Breast epithelium (tissue), 3 donors: ENCODE results near the gene PDGFB.

Source experiments
- POLR2A ChIP-seq: fragments of 450-650 bp; IDR thresholded peaks from one replicate; pipeline ENCODE4 v1.6.1; 2016; ENCODE audit warnings: antibody characterized with exemption, mild to moderate bottlenecking, moderate library complexity
- POLR2AphosphoS5 ChIP-seq, 3 donors: sonication (generic); formaldehyde crosslinking; IDR thresholded peaks; one replicate each; pipeline ENCODE4 v1.6.1; 2017; ENCODE audit warnings: antibody characterized with exemption in 3 of 3

- TF ChIP-seq POLR2AphosphoS5 (IDR thresholded peaks at IDR 0.05) (no peak), POLR2A (no peak)
These were observed 10.8 kb upstream of the PDGFB start for GRCh38 chr22:39255449-39256185.
